Gastrocnemius medialis (tissue), 4 donors: ENCODE data around the gene KRT75. TPM values are rescaled to one million over a fixed set of nuclear protein-coding genes. Genes with fewer than 3 reads are reported as not detected.

Source experiments
- ATAC-seq, 2 donors: fragments of 150-250 bp; one replicate each; pipeline ENCODE4 v1.9.1; 2016
- DNase-seq, 2 donors: peaks; one replicate each; pipeline ENCODE4 v3.0.0-alpha.2; 2019
- H3K27ac ChIP-seq, 4 donors: fragments of 200-600 bp; sonication (generic); 1 replicate in 1 of 4; 2 replicates in 3 of 4; pipeline ENCODE4 v1.5.1; 2016 to 2018; ENCODE audit warnings: mild to moderate bottlenecking in 2 of 4, moderate library complexity in 1 of 4
- H3K27me3 ChIP-seq, 3 donors: fragments of 200-600 bp; sonication (generic) in 2 of 3; 1 replicate in 1 of 3; 2 replicates in 2 of 3; pipeline versions ENCODE4 v1.5.1 to v1.6.0; 2016 to 2019; ENCODE audit warnings: mild to moderate bottlenecking in 1 of 3, moderate library complexity in 1 of 3
- H3K36me3 ChIP-seq, 2 donors: fragments of 200-600 bp; sonication (generic) in 1 of 2; one replicate each; pipeline ENCODE4 v1.5.1; 2017 to 2018
- H3K4me1 ChIP-seq, 2 donors: fragments of 200-600 bp; sonication (generic) in 1 of 2; one replicate each; pipeline ENCODE4 v1.5.1; 2016 to 2017; ENCODE audit warnings: mild to moderate bottlenecking in 2 of 2
- H3K4me3 ChIP-seq, 4 donors: fragments of 200-600 bp; sonication (generic) in 3 of 4; 1 replicate in 1 of 4; 2 replicates in 3 of 4; pipeline ENCODE4 v1.5.1; 2016 to 2019; ENCODE audit warnings: mild to moderate bottlenecking in 2 of 4
- H3K9me3 ChIP-seq, 3 donors: fragments of 200-600 bp; sonication (generic) in 2 of 3; 1 replicate in 1 of 3; 2 replicates in 2 of 3; pipeline ENCODE4 v1.5.1; 2016 to 2019
- CTCF ChIP-seq, 5 experiments: fragments of 450-650 bp in 3 of 5; fragments of 200-600 bp in 2 of 5; sonication (generic) in 2 of 5; IDR thresholded peaks in 4 of 5; conservative IDR thresholded peaks in 1 of 5; 1 replicate in 4 of 5; 2 replicates in 1 of 5; pipeline ENCODE4 v1.5.1; 2016 to 2019; ENCODE audit warnings: antibody characterized with exemption in 5 of 5, mild to moderate bottlenecking in 3 of 5, moderate library complexity in 3 of 5
- POLR2A ChIP-seq, 2 donors: fragments of 450-650 bp; IDR thresholded peaks; one replicate each; pipeline ENCODE4 v1.6.1; 2017; ENCODE audit warnings: antibody characterized with exemption in 2 of 2, mild to moderate bottlenecking in 2 of 2, moderate library complexity in 2 of 2
- in situ Hi-C, 4 donors: fragments of 200-750 bp; cut with MboI; loops; one replicate each; pipeline versions ENCODE4 v1.15.0 to v1.8.0; 2017; ENCODE audit warnings: low sequenced_read_pairs in 4 of 4
- intact Hi-C: fragments of 100-400 bp; cut with DNase I; formaldehyde crosslinking; loops from one replicate; pipeline ENCODE4 v1.15.1; 2023; ENCODE audit warnings: low total_unique reads
- total RNA-seq, 4 donors: library from RNA; depleted of rRNA; stranded (reverse); fragments of >200 nt; gene quantifications; one replicate each; pipeline versions ENCODE4 v1.1.0 to v1.2.3, GENCODE V29; 2016

KRT75 gene
- total RNA-seq, 4 donors from 2014 or later, result not detected

GRCh38 chr12:52423035-52423434 lies 11.1 kb downstream of the KRT75 start:
- in situ Hi-C loops, result no loop called here
- peaks cover 0 to 3% (median 0%) of the 10 kb centered on the region in 3 donors for H3K27me3 ChIP-seq
- no peaks in the 10 kb centered on the region for H3K4me1 ChIP-seq
- no peaks in the 10 kb centered on the region for H3K9me3 ChIP-seq
- intact Hi-C loops, result no loop called here
- DNase-seq, result no peak
- TF ChIP-seq POLR2A (IDR thresholded peaks at IDR 0.05), result no peak
- TF ChIP-seq CTCF (IDR thresholded peaks at IDR 0.05 in 4 of 5, conservative IDR thresholded peaks at IDR 0.05 in 1 of 5), result no peak
- ATAC-seq, result no peak
- H3K4me3 ChIP-seq, result no peak overlapping the region
- H3K36me3 ChIP-seq, result no peaks in the 10 kb centered on the region
- H3K27ac ChIP-seq, result no peak overlapping the region

GRCh38 chr12:52419656-52420055 lies 14.5 kb downstream of the KRT75 start:
- Histone ChIP-seq H3K27me3 (peaks cover 0 to 3% (median 0%) of the 10 kb centered on the region in 3 donors), H3K27ac (no peak overlapping the region), H3K4me1 (no peaks in the 10 kb centered on the region), H3K36me3 (no peaks in the 10 kb centered on the region), H3K9me3 (no peaks in the 10 kb centered on the region), H3K4me3 (no peak overlapping the region)
- intact Hi-C loops, result no loop called here
- DNase-seq, result no peak
- in situ Hi-C loops, result no loop called here
- no peak for ATAC-seq
- TF ChIP-seq CTCF (IDR thresholded peaks at IDR 0.05 in 4 of 5, conservative IDR thresholded peaks at IDR 0.05 in 1 of 5), result no peak
- TF ChIP-seq POLR2A (IDR thresholded peaks at IDR 0.05), result no peak

GRCh38 chr12:52418576-52419110 lies 15.5 kb downstream of the KRT75 start:
- Histone ChIP-seq H3K27ac (no peak overlapping the region), H3K9me3 (no peaks in the 10 kb centered on the region), H3K4me1 (no peaks in the 10 kb centered on the region), H3K4me3 (no peak overlapping the region), H3K27me3 (peaks cover 0 to 3% (median 0%) of the 10 kb centered on the region in 3 donors), H3K36me3 (no peaks in the 10 kb centered on the region)
- DNase-seq, result no peak
- ATAC-seq, result no peak
- intact Hi-C loops, result no loop called here
- TF ChIP-seq CTCF (IDR thresholded peaks at IDR 0.05 in 4 of 5, conservative IDR thresholded peaks at IDR 0.05 in 1 of 5) (no peak), POLR2A (IDR thresholded peaks at IDR 0.05) (no peak)
- in situ Hi-C loops, result no loop called here

GRCh38 chr12:52417740-52418139 lies 16.4 kb downstream of the KRT75 start:
- TF ChIP-seq POLR2A (IDR thresholded peaks at IDR 0.05) (no peak), CTCF (IDR thresholded peaks at IDR 0.05 in 4 of 5, conservative IDR thresholded peaks at IDR 0.05 in 1 of 5) (no peak)
- ATAC-seq, result no peak
- Histone ChIP-seq H3K27ac (peak overlapping the region in 1 of 4 donors; percentile 73), H3K36me3 (no peaks in the 10 kb centered on the region), H3K27me3 (peaks cover 0 to 3% (median 0%) of the 10 kb centered on the region in 3 donors), H3K4me1 (no peaks in the 10 kb centered on the region), H3K9me3 (no peaks in the 10 kb centered on the region), H3K4me3 (no peak overlapping the region)
- in situ Hi-C loops, result no loop called here
- DNase-seq, result no peak
- intact Hi-C loops, result no loop called here

GRCh38 chr12:52416795-52417194 lies 17.4 kb downstream of the KRT75 start:
- intact Hi-C loops (no loop called here), in situ Hi-C loops (no loop called here)
- Histone ChIP-seq H3K4me3 (no peak overlapping the region), H3K27me3 (no peaks in the 10 kb centered on the region), H3K27ac (peak overlapping the region; percentile 42 to 73 (median 59)), H3K9me3 (no peaks in the 10 kb centered on the region), H3K4me1 (no peaks in the 10 kb centered on the region), H3K36me3 (no peaks in the 10 kb centered on the region)
- ATAC-seq (no peak), DNase-seq (no peak)
- TF ChIP-seq POLR2A (IDR thresholded peaks at IDR 0.05) (no peak), CTCF (IDR thresholded peaks at IDR 0.05 in 4 of 5, conservative IDR thresholded peaks at IDR 0.05 in 1 of 5) (no peak)
